Suprapubic skin (tissue), 3 donors: ENCODE results near the gene ROBO2.

Experiments used
- CTCF ChIP-seq, 2 donors: fragments of 200-600 bp in 1 of 2; fragments of 450-650 bp in 1 of 2; sonication (generic) in 1 of 2; IDR thresholded peaks; one replicate each; pipeline ENCODE4 v1.5.1; 2016 to 2019; ENCODE audit warnings: antibody characterized with exemption in 2 of 2, mild to moderate bottlenecking in 1 of 2, moderate library complexity in 1 of 2
- EP300 ChIP-seq: sonication (generic); formaldehyde crosslinking; IDR thresholded peaks from one replicate; pipeline ENCODE4 v1.6.1; 2017; ENCODE audit warnings: antibody characterized with exemption
- POLR2A ChIP-seq, 2 donors: fragments of 450-650 bp; IDR thresholded peaks; one replicate each; pipeline ENCODE4 v1.6.1; 2017; ENCODE audit warnings: antibody characterized with exemption in 2 of 2, mild to moderate bottlenecking in 2 of 2, moderate library complexity in 2 of 2

GRCh38 chr3:77244981-77245380 is 205.1 kb downstream of the ROBO2 start:
- TF ChIP-seq CTCF (IDR thresholded peaks at IDR 0.05) (no peak), POLR2A (IDR thresholded peaks at IDR 0.05) (no peak), EP300 (no peak)
